ENCODE data around the gene DIP2C. TPM values are rescaled to one million over a fixed set of nuclear protein-coding genes. Genes with fewer than 3 reads are reported as not detected.

Gene DIP2C
- polyA plus RNA-seq, 1 of the 3 experiments (the other 2 are of a cell fraction), result 8.7 TPM

GRCh38 chr10:441659-442058, 247.8 kb downstream of the DIP2C start:
- Histone ChIP-seq H3K4me2 (no peak overlapping the region), H3K4me1 (ENCODE audit: control insufficient read depth in 1 of 2, insufficient read depth in 2 of 2, low read depth in 1 of 2, low read length in 1 of 2) (peaks cover 0 to 26% of the 10 kb centered on the region in 2 experiments; a peak in 2 of 4 replicates), H3K27ac (ENCODE audit: low read depth in 2 of 2, low read length in 1 of 2) (peak overlapping the region in 1 of 2 experiments; percentile 32; a peak in 1 of 4 replicates), H3K9me2 (no peaks in the 10 kb centered on the region), H2AFZ (ENCODE audit: low read depth) (no peak overlapping the region), H3K36me3 (replicated peaks in 1 of 2; ENCODE audit: control insufficient read depth in 1 of 2, insufficient read depth in 2 of 2, low read length in 1 of 2) (peaks cover 0 to 2% of the 10 kb centered on the region in 2 experiments), H3K79me2 (ENCODE audit: insufficient read depth) (peaks cover 2% of the 10 kb centered on the region; the same call in 1 of the 2 replicates), H3K9ac (no peak overlapping the region), H3K27me3 (ENCODE audit: insufficient read depth) (no peaks in the 10 kb centered on the region), H3K9me3 (no peaks in the 10 kb centered on the region), H4K20me1 (ENCODE audit: insufficient read depth) (no peaks in the 10 kb centered on the region), H3K4me3 (ENCODE audit: low read depth in 2 of 2, low read length in 1 of 2) (no peak overlapping the region), H3F3A (replicated peaks; ENCODE audit: insufficient read depth) (no peaks in the 10 kb centered on the region)
- CTCF ChIA-PET, result no interaction called here
- DNase-seq, result no peak
- POLR2A ChIA-PET, result no interaction called here
- TF ChIP-seq, protein P1, sequence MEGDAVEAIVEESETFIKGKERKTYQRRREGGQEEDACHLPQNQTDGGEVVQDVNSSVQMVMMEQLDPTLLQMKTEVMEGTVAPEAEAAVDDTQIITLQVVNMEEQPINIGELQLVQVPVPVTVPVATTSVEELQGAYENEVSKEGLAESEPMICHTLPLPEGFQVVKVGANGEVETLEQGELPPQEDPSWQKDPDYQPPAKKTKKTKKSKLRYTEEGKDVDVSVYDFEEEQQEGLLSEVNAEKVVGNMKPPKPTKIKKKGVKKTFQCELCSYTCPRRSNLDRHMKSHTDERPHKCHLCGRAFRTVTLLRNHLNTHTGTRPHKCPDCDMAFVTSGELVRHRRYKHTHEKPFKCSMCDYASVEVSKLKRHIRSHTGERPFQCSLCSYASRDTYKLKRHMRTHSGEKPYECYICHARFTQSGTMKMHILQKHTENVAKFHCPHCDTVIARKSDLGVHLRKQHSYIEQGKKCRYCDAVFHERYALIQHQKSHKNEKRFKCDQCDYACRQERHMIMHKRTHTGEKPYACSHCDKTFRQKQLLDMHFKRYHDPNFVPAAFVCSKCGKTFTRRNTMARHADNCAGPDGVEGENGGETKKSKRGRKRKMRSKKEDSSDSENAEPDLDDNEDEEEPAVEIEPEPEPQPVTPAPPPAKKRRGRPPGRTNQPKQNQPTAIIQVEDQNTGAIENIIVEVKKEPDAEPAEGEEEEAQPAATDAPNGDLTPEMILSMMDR (IDR thresholded peaks at IDR 0.05), result no peak
- TF ChIP-seq POLR2AphosphoS5 (IDR thresholded peaks at IDR 0.05; ENCODE audit: low read depth, low read length), result no peak
- TF ChIP-seq JUND (IDR thresholded peaks at IDR 0.05), result no peak
- TF ChIP-seq, protein P2, sequence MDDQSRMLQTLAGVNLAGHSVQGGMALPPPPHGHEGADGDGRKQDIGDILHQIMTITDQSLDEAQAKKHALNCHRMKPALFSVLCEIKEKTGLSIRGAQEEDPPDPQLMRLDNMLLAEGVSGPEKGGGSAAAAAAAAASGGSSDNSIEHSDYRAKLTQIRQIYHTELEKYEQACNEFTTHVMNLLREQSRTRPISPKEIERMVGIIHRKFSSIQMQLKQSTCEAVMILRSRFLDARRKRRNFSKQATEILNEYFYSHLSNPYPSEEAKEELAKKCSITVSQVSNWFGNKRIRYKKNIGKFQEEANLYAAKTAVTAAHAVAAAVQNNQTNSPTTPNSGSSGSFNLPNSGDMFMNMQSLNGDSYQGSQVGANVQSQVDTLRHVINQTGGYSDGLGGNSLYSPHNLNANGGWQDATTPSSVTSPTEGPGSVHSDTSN (IDR thresholded peaks at IDR 0.05), result no peak
- TF ChIP-seq GATA2 (CRISPR knock-in tag; IDR thresholded peaks at IDR 0.05), result no peak
- no peak for TF ChIP-seq FOXJ3 (CRISPR knock-in tag; IDR thresholded peaks at IDR 0.05)
- no peak for TF ChIP-seq RXRA (IDR thresholded peaks at IDR 0.05; ENCODE audit: borderline replicate concordance, low read depth)
- 89% methylated on average over 6 of the region's 6 CpGs for WGBS (ENCODE audit: low lambda C conversion rate)

GRCh38 chr10:440127-440526, 249.3 kb downstream of the DIP2C start:
- Histone ChIP-seq H2AFZ (ENCODE audit: low read depth) (no peak overlapping the region), H3K79me2 (ENCODE audit: insufficient read depth) (peaks cover 2% of the 10 kb centered on the region; the same call in 1 of the 2 replicates), H3F3A (replicated peaks; ENCODE audit: insufficient read depth) (no peaks in the 10 kb centered on the region), H3K27ac (ENCODE audit: low read depth in 2 of 2, low read length in 1 of 2) (no peak overlapping the region), H3K9me3 (no peaks in the 10 kb centered on the region), H3K4me1 (ENCODE audit: control insufficient read depth in 1 of 2, insufficient read depth in 2 of 2, low read depth in 1 of 2, low read length in 1 of 2) (peaks cover 0 to 26% of the 10 kb centered on the region in 2 experiments; a peak in 2 of 4 replicates), H3K27me3 (ENCODE audit: insufficient read depth) (no peaks in the 10 kb centered on the region), H3K36me3 (replicated peaks in 1 of 2; ENCODE audit: control insufficient read depth in 1 of 2, insufficient read depth in 2 of 2, low read length in 1 of 2) (peaks cover 0 to 2% of the 10 kb centered on the region in 2 experiments), H3K9ac (no peak overlapping the region), H3K9me2 (no peaks in the 10 kb centered on the region), H4K20me1 (ENCODE audit: insufficient read depth) (no peaks in the 10 kb centered on the region), H3K4me3 (ENCODE audit: low read depth in 2 of 2, low read length in 1 of 2) (no peak overlapping the region), H3K4me2 (no peak overlapping the region)
- no peak for DNase-seq
- WGBS (ENCODE audit: low lambda C conversion rate), result 91% methylated on average over 3 of the region's 3 CpGs
- POLR2A ChIA-PET, result no interaction called here
- TF ChIP-seq SMC3 (IDR thresholded peaks at IDR 0.05; ENCODE audit: low read depth, low read length) (no peak), SIN3A (IDR thresholded peaks at IDR 0.05; ENCODE audit: borderline replicate concordance, low read depth, low read length) (no peak), TAF1 (IDR thresholded peaks at IDR 0.05; ENCODE audit: borderline replicate concordance, low read depth, low read length) (no peak), CHD2 (IDR thresholded peaks at IDR 0.05; ENCODE audit: low read length, partially characterized antibody) (no peak), FOSL2 (IDR thresholded peaks at IDR 0.05; ENCODE audit: borderline replicate concordance, low read depth) (no peak), RXRA (IDR thresholded peaks at IDR 0.05; ENCODE audit: borderline replicate concordance, low read depth) (no peak), EP300 (IDR thresholded peaks at IDR 0.05; ENCODE audit: borderline replicate concordance in 1 of 2, low read depth in 1 of 2, low read length in 1 of 2) (no peak), YY1 (IDR thresholded peaks at IDR 0.05; ENCODE audit: low read depth) (no peak), MEF2A (IDR thresholded peaks at IDR 0.05; ENCODE audit: borderline replicate concordance, low read depth) (no peak), MAX (IDR thresholded peaks at IDR 0.05; ENCODE audit: low read depth) (no peak), GABPA (IDR thresholded peaks at IDR 0.05; ENCODE audit: low read depth) (no peak), RFX5 (IDR thresholded peaks at IDR 0.05; ENCODE audit: low read length) (no peak), FOXM1 (IDR thresholded peaks at IDR 0.05; ENCODE audit: low read depth) (no peak), USF1 (IDR thresholded peaks at IDR 0.05; ENCODE audit: borderline replicate concordance, low read depth) (no peak)
- CTCF ChIA-PET, result no interaction called here
